Mesenchymal stem cell (in vitro differentiated cells and primary cell): Measurements from ENCODE around the gene NDC1. TPM values are rescaled to one million over a fixed set of nuclear protein-coding genes. Genes with fewer than 3 reads are reported as not detected.
"Not testable (repeated sequence)": the region's sequence is repeated elsewhere in the genome, so short reads cannot be mapped to it uniquely, and the experiment has no call there.

Experiments used
- DNase-seq: peaks from one replicate; pipeline ENCODE4 v3.0.0-alpha.2; 2013
- H2AFZ ChIP-seq: one replicate; pipeline ENCODE4 v1.6.1; 2013; ENCODE audit warnings: low read depth, mild to moderate bottlenecking, control low read depth, inconsistent platforms, low read length, moderate library complexity
- H2AK5ac ChIP-seq: 2 replicates; pipeline ENCODE4 v1.6.1; 2013; ENCODE audit warnings: low read length, moderate library complexity, mild to moderate bottlenecking, inconsistent platforms; ENCODE audit not compliant: severe bottlenecking
- H2BK120ac ChIP-seq: one replicate; pipeline ENCODE4 v1.6.1; 2013; ENCODE audit warnings: low read depth, mild to moderate bottlenecking, inconsistent platforms, low read length, moderate library complexity
- H2BK12ac ChIP-seq, 2 experiments: one replicate each; pipeline ENCODE4 v1.6.1; 2013; ENCODE audit warnings: inconsistent platforms in 2 of 2, low read length in 2 of 2, mild to moderate bottlenecking in 2 of 2, moderate library complexity in 2 of 2, control low read depth in 1 of 2
- H2BK15ac ChIP-seq: one replicate; pipeline ENCODE4 v1.6.1; 2013; ENCODE audit warnings: mild to moderate bottlenecking, low read depth, inconsistent platforms; ENCODE audit not compliant: poor library complexity, severe bottlenecking
- H2BK5ac ChIP-seq: 2 replicates; pipeline ENCODE4 v1.6.1; 2013; ENCODE audit warnings: low read depth, mild to moderate bottlenecking, low read length, control low read depth, inconsistent platforms; ENCODE audit not compliant: poor library complexity, severe bottlenecking
- H3K14ac ChIP-seq, 2 experiments: one replicate each; pipeline ENCODE4 v1.6.1; 2013; ENCODE audit warnings: inconsistent platforms in 2 of 2, low read length in 2 of 2, control low read depth in 1 of 2, mild to moderate bottlenecking in 1 of 2, moderate library complexity in 1 of 2
- H3K18ac ChIP-seq, 2 experiments: one replicate each; pipeline ENCODE4 v1.6.1; 2013; ENCODE audit warnings: inconsistent platforms in 2 of 2, low read length in 2 of 2, control low read depth in 1 of 2, low read depth in 1 of 2, mild to moderate bottlenecking in 1 of 2
- H3K23ac ChIP-seq, 2 experiments: one replicate each; pipeline ENCODE4 v1.6.1; 2013; ENCODE audit warnings: inconsistent platforms in 2 of 2, low read length in 2 of 2, mild to moderate bottlenecking in 2 of 2, moderate library complexity in 2 of 2, control low read depth in 1 of 2
- H3K27ac ChIP-seq: 2 replicates; pipeline ENCODE4 v1.5.1; 2013; ENCODE audit warnings: mild to moderate bottlenecking, moderate library complexity, low read length, control low read depth, inconsistent platforms; ENCODE audit not compliant: poor library complexity, severe bottlenecking
- H3K27me3 ChIP-seq, 2 experiments: 2 replicates each; pipeline versions ENCODE4 v1.6.1 to v1.7.0; 2013; ENCODE audit warnings: low read length in 2 of 2, mild to moderate bottlenecking in 2 of 2, moderate library complexity in 2 of 2, control low read depth in 1 of 2, inconsistent platforms in 1 of 2; ENCODE audit not compliant: control insufficient read depth in 1 of 2, insufficient read depth in 1 of 2
- H3K36me3 ChIP-seq, 2 experiments: 2 replicates each; pipeline versions ENCODE4 v1.6.1 to v1.7.0; 2013; ENCODE audit warnings: low read length in 2 of 2, control low read depth in 1 of 2, inconsistent platforms in 1 of 2, low read depth in 1 of 2, mild to moderate bottlenecking in 1 of 2; ENCODE audit not compliant: insufficient read depth in 2 of 2, control insufficient read depth in 1 of 2
- H3K4ac ChIP-seq, 2 experiments: one replicate each; pipeline ENCODE4 v1.6.1; 2013; ENCODE audit warnings: inconsistent platforms in 2 of 2, low read length in 2 of 2, mild to moderate bottlenecking in 2 of 2, moderate library complexity in 2 of 2, control low read depth in 1 of 2, low read depth in 1 of 2
- H3K4me1 ChIP-seq: 2 replicates; pipeline ENCODE4 v1.6.1; 2013; ENCODE audit warnings: low read depth, low read length, control low read depth; ENCODE audit not compliant: control insufficient read depth, insufficient read depth
- H3K4me2 ChIP-seq: 2 replicates; pipeline ENCODE4 v1.6.1; 2013; ENCODE audit warnings: low read length, mild to moderate bottlenecking, inconsistent platforms; ENCODE audit not compliant: poor library complexity, severe bottlenecking
- H3K4me3 ChIP-seq, 2 experiments: 2 replicates each; pipeline versions ENCODE4 v1.5.1 to v1.7.0; 2013; ENCODE audit warnings: low read length in 2 of 2, mild to moderate bottlenecking in 2 of 2, control low read depth in 1 of 2, low read depth in 1 of 2; ENCODE audit not compliant: insufficient read depth in 1 of 2
- H3K79me1 ChIP-seq: replicated peaks from 2 replicates; pipeline ENCODE4 v1.6.1; 2013; ENCODE audit warnings: mild to moderate bottlenecking, control low read depth, low read length, inconsistent platforms; ENCODE audit not compliant: poor library complexity, severe bottlenecking
- H3K9ac ChIP-seq: 2 replicates; pipeline ENCODE4 v1.7.0; 2013; ENCODE audit warnings: mild to moderate bottlenecking, low read length, moderate library complexity
- H3K9me3 ChIP-seq: 2 replicates; pipeline ENCODE4 v1.7.0; 2013; ENCODE audit warnings: mild to moderate bottlenecking, low read length; ENCODE audit not compliant: control insufficient read depth
- H4K8ac ChIP-seq: one replicate; pipeline ENCODE4 v1.6.1; 2013; ENCODE audit warnings: inconsistent platforms, mild to moderate bottlenecking, low read length, moderate library complexity
- H4K91ac ChIP-seq: one replicate; pipeline ENCODE4 v1.6.1; 2013; ENCODE audit warnings: mild to moderate bottlenecking, low read length, inconsistent platforms
- WGBS: methylation state at CpG from one replicate; pipeline ENCODE4 v1.1.7; 2013; ENCODE audit warnings: mixed read lengths; 5-methylcytosine and 5-hydroxymethylcytosine counted together
- polyA plus RNA-seq, 2 experiments: library from polyadenylated mRNA; stranded (reverse); fragments of 200-250 nt; gene quantifications; one replicate each; pipeline ENCODE4 v1.2.3, GENCODE V29; 2013

Gene NDC1, protein sequence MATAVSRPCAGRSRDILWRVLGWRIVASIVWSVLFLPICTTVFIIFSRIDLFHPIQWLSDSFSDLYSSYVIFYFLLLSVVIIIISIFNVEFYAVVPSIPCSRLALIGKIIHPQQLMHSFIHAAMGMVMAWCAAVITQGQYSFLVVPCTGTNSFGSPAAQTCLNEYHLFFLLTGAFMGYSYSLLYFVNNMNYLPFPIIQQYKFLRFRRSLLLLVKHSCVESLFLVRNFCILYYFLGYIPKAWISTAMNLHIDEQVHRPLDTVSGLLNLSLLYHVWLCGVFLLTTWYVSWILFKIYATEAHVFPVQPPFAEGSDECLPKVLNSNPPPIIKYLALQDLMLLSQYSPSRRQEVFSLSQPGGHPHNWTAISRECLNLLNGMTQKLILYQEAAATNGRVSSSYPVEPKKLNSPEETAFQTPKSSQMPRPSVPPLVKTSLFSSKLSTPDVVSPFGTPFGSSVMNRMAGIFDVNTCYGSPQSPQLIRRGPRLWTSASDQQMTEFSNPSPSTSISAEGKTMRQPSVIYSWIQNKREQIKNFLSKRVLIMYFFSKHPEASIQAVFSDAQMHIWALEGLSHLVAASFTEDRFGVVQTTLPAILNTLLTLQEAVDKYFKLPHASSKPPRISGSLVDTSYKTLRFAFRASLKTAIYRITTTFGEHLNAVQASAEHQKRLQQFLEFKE
- 5.7 TPM for polyA plus RNA-seq (2013, experiment 1 of 2)
- 6.3 TPM for polyA plus RNA-seq (2013, experiment 2 of 2)

DNA sequence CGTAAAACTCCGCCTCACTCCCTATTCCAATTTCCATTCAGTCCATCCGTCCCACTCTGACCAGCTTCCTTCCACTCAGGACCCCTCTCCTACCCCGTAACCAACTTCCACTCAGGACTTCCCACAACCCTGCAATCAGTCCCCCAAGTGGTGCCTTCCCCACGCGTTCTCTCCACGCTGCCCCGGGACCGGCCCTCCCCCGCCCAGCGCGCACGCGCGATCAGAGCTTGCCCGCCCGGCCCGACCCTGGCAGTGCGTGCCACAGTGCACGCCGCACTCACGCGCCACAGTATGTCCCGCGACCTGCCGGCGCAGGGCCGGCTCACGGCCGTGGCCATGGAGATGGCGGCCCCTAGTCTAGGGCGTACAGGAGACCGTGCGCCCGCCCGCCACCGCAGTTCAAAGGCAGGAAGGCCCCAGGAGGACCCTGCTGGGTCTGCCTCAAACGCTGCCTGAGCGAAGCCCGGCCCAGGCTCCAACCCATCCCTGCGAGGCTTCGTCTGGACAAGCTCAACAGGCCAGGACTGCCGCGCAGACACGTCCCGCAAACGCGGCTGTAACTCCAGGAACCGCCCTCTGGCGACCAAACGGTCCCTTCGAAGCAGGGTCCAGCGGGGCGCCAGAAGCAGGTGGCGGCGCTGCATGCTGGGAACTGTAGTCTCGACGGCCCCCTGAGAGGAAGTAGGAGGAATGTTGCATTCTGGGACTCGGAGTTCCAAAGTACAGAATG lies at the start of gene NDC1:
Gene NDC1 (minus strand): TSS at position 373 of the 730 bp plus-strand sequence. CDS start 35 bp downstream, at position 338.
- under 1% methylated on average over 59 of the region's 59 CpGs for WGBS
- Histone ChIP-seq H3K4me1 (peaks cover 10% of the 10 kb centered on the region), H2AK5ac (no peak within 1 kb of the TSS), H3K4ac (peak within 1 kb of the TSS; percentile 60 to 91), H3K9me3 (peaks cover 9% of the 10 kb centered on the region), H4K91ac (peak within 1 kb of the TSS; percentile 100), H3K27me3 (no peaks in the 10 kb centered on the region), H3K4me3 (peak within 1 kb of the TSS; percentile 97 to 99), H3K27ac (peak within 1 kb of the TSS; percentile 91), H2BK120ac (no peak within 1 kb of the TSS), H3K14ac (no peak within 1 kb of the TSS), H2BK12ac (peak within 1 kb of the TSS in 1 of 2 experiments; percentile 56), H2BK15ac (peak within 1 kb of the TSS; percentile 96), H3K18ac (peak within 1 kb of the TSS; percentile 58 to 99), H2AFZ (peak within 1 kb of the TSS; percentile 94), H3K23ac (no peak within 1 kb of the TSS), H3K9ac (peak within 1 kb of the TSS; percentile 96), H3K79me1 (peaks cover 13% of the 10 kb centered on the region), H4K8ac (peak within 1 kb of the TSS; percentile 99), H3K4me2 (peak within 1 kb of the TSS; percentile 94), H2BK5ac (peak within 1 kb of the TSS; percentile 82), H3K36me3 (no peaks in the 10 kb centered on the region)
- DNase-seq: peak; percentile 97

DNA sequence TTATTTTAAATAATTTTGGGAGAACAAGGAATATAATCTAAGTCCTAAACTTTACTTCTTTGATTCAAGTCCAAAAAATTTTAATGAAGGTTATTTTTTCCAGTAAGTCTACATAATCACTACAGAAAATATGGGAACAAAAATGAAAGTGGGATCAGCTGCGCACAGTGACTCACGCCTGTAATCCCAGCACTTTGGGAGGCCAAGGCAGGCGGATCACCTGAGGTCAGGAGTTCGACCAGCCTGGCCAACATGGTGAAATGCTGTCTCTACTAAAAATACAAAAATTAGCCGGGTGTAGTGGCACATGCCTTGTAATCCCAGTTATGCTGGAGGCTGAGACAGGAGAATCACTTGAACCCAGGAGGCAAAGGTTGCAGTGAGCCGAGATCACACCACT lies 45.5 kb upstream of the NDC1 start:
- not testable (repeated sequence) for H3K23ac ChIP-seq, H2AK5ac ChIP-seq, H4K91ac ChIP-seq, H2BK5ac ChIP-seq, H2BK12ac ChIP-seq, H3K27me3 ChIP-seq, H3K4me1 ChIP-seq, H4K8ac ChIP-seq, H2BK15ac ChIP-seq, H3K18ac ChIP-seq, H3K14ac ChIP-seq, H3K4me2 ChIP-seq, H3K9me3 ChIP-seq, H3K4me3 ChIP-seq, H2AFZ ChIP-seq, H2BK120ac ChIP-seq, H3K27ac ChIP-seq, H3K4ac ChIP-seq, DNase-seq, H3K79me1 ChIP-seq, H3K9ac ChIP-seq
- peaks cover 12 to 43% of the 10 kb centered on the region in 2 experiments for H3K36me3 ChIP-seq
- WGBS: 96% methylated on average over 5 of the region's 6 CpGs

DNA sequence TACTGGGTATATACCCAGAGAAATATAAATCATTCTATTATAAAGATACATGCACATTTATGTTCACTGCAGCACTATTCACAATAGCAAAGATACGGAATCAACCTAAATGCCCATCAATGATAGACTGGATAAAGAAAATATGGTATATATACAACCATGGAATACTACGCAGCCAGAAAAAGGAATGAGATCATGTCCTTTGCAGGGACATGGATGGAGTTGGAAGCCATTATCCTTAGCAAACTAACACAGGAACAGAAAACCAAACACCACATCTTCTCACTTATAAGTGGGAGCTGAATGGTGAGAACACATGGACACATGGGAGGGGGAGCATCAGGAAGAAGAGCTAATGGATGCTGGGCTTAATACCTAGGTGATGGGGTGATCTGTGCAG lies 43.8 kb upstream of the NDC1 start:
- not testable (repeated sequence) for H3K18ac ChIP-seq, H3K4me2 ChIP-seq, H2BK120ac ChIP-seq, H2AFZ ChIP-seq, H4K91ac ChIP-seq, H4K8ac ChIP-seq, H3K4me1 ChIP-seq, H2BK12ac ChIP-seq, H3K23ac ChIP-seq, H2BK15ac ChIP-seq, H2AK5ac ChIP-seq, H3K79me1 ChIP-seq, H3K9ac ChIP-seq, H3K14ac ChIP-seq, H3K27ac ChIP-seq, H2BK5ac ChIP-seq, DNase-seq, H3K4ac ChIP-seq, H3K9me3 ChIP-seq, H3K4me3 ChIP-seq, H3K27me3 ChIP-seq
- H3K36me3 ChIP-seq: peaks cover 20 to 51% of the 10 kb centered on the region in 2 experiments
- no CpG with 5 or more reads among the region's 2 CpGs for WGBS
